H9 (cell line): ENCODE results near the gene GNB1L. TPM values are rescaled to one million over a fixed set of nuclear protein-coding genes. Genes with fewer than 3 reads are reported as not detected.

ENCODE experiments used
- DNase-seq: peaks from one replicate; pipeline ENCODE4 v3.0.0-alpha.2; 2017
- H2AFZ ChIP-seq: one replicate; pipeline ENCODE4 v1.6.1; 2013; ENCODE audit warnings: mild to moderate bottlenecking, low read length, control low read depth, moderate library complexity
- H2AK5ac ChIP-seq: 2 replicates; pipeline ENCODE4 v1.6.1; 2013; ENCODE audit warnings: low read length, control low read depth, mixed read lengths; ENCODE audit not compliant: insufficient read length
- H2BK120ac ChIP-seq: one replicate; pipeline ENCODE4 v1.6.1; 2013; ENCODE audit warnings: low read depth, mild to moderate bottlenecking, low read length, control low read depth, inconsistent platforms; ENCODE audit not compliant: poor library complexity, severe bottlenecking
- H2BK12ac ChIP-seq: 2 replicates; pipeline ENCODE4 v1.6.1; 2013; ENCODE audit warnings: low read length, control low read depth, mixed read lengths, low read depth; ENCODE audit not compliant: insufficient read length
- H2BK15ac ChIP-seq: 2 replicates; pipeline ENCODE4 v1.6.1; 2013; ENCODE audit warnings: low read depth, low read length, control low read depth
- H2BK20ac ChIP-seq: one replicate; pipeline ENCODE4 v1.6.1; 2013; ENCODE audit warnings: low read depth, mild to moderate bottlenecking, low read length, control low read depth, inconsistent platforms; ENCODE audit not compliant: poor library complexity, severe bottlenecking
- H2BK5ac ChIP-seq: 2 replicates; pipeline ENCODE4 v1.6.1; 2013; ENCODE audit warnings: low read length, control low read depth, mixed read lengths; ENCODE audit not compliant: insufficient read length
- H3K14ac ChIP-seq: 2 replicates; pipeline ENCODE4 v1.6.1; 2013; ENCODE audit warnings: low read length, control low read depth; ENCODE audit not compliant: insufficient read depth
- H3K18ac ChIP-seq: 2 replicates; pipeline ENCODE4 v1.6.1; 2013; ENCODE audit warnings: low read depth, mild to moderate bottlenecking, mixed read lengths, low read length, control low read depth; ENCODE audit not compliant: insufficient read length
- H3K23ac ChIP-seq: 2 replicates; pipeline ENCODE4 v1.6.1; 2013; ENCODE audit warnings: low read length, control low read depth, mixed read lengths, low read depth; ENCODE audit not compliant: insufficient read length
- H3K23me2 ChIP-seq: 2 replicates; pipeline ENCODE4 v1.6.1; 2013; ENCODE audit warnings: low read depth, mild to moderate bottlenecking, mixed read lengths, low read length, control low read depth; ENCODE audit not compliant: insufficient read length, poor library complexity, severe bottlenecking
- H3K27ac ChIP-seq: 2 replicates; pipeline ENCODE4 v1.5.1; 2013; ENCODE audit warnings: low read length, control low read depth, mixed read lengths, low read depth; ENCODE audit not compliant: insufficient read length
- H3K27me3 ChIP-seq: 2 replicates; pipeline ENCODE4 v1.6.1; 2013; ENCODE audit warnings: low read length, control low read depth, inconsistent platforms; ENCODE audit not compliant: insufficient read depth
- H3K4ac ChIP-seq: 2 replicates; pipeline ENCODE4 v1.6.1; 2013; ENCODE audit warnings: low read depth, mild to moderate bottlenecking, control low read depth, inconsistent platforms, low read length, moderate library complexity
- H3K4me1 ChIP-seq: 2 replicates; pipeline ENCODE4 v1.6.1; 2013; ENCODE audit warnings: low read length, control low read depth, inconsistent platforms; ENCODE audit not compliant: insufficient read depth
- H3K4me2 ChIP-seq: 2 replicates; pipeline ENCODE4 v1.6.1; 2013; ENCODE audit warnings: low read length, control low read depth, mixed read lengths; ENCODE audit not compliant: insufficient read length, insufficient read depth
- H3K56ac ChIP-seq: 2 replicates; pipeline ENCODE4 v1.6.1; 2013; ENCODE audit warnings: low read depth, mild to moderate bottlenecking, mixed read lengths, low read length, control low read depth; ENCODE audit not compliant: insufficient read length
- H3K79me1 ChIP-seq: 2 replicates; pipeline ENCODE4 v1.6.1; 2013; ENCODE audit warnings: low read depth, mild to moderate bottlenecking, moderate library complexity, low read length, control low read depth, inconsistent platforms; ENCODE audit not compliant: insufficient read depth, poor library complexity, severe bottlenecking
- H3K79me2 ChIP-seq: 2 replicates; pipeline ENCODE4 v1.6.1; 2013; ENCODE audit warnings: low read length, control low read depth, inconsistent platforms; ENCODE audit not compliant: insufficient read depth
- H3K9ac ChIP-seq: 2 replicates; pipeline ENCODE4 v1.6.1; 2013; ENCODE audit warnings: low read length, control low read depth, mixed read lengths; ENCODE audit not compliant: insufficient read length; ENCODE audit errors: extremely low read depth
- H3K9me3 ChIP-seq: one replicate; pipeline ENCODE4 v1.6.1; 2013; ENCODE audit warnings: low read depth, low read length, inconsistent platforms; ENCODE audit not compliant: control insufficient read depth
- H3T11ph ChIP-seq: one replicate; pipeline ENCODE4 v1.6.1; 2013; ENCODE audit warnings: mild to moderate bottlenecking, low read length, control low read depth, inconsistent platforms
- H4K20me1 ChIP-seq: one replicate; pipeline ENCODE4 v1.6.1; 2013; ENCODE audit not compliant: control insufficient read depth, insufficient read length, insufficient read depth
- H4K5ac ChIP-seq: 2 replicates; pipeline ENCODE4 v1.6.1; 2013; ENCODE audit warnings: low read depth, mild to moderate bottlenecking, mixed read lengths, low read length, control low read depth; ENCODE audit not compliant: insufficient read length
- H4K8ac ChIP-seq: replicated peaks from 2 replicates; pipeline ENCODE4 v1.6.1; 2013; ENCODE audit warnings: low read length, control low read depth, mixed read lengths, low read depth; ENCODE audit not compliant: insufficient read length
- H4K91ac ChIP-seq: 2 replicates; pipeline ENCODE4 v1.6.1; 2013; ENCODE audit warnings: low read depth, mild to moderate bottlenecking, moderate library complexity, mixed read lengths, low read length, control low read depth; ENCODE audit not compliant: insufficient read length
- H3K27ac Mint-ChIP-seq, 3 experiments: 2 replicates in 2 of 3; 3 replicates in 1 of 3; pipeline ENCODE4 v1.8.0; 2020 to 2021; ENCODE audit warnings: mixed read lengths in 3 of 3, mild to moderate bottlenecking in 1 of 3, moderate library complexity in 1 of 3
- H3K27me3 Mint-ChIP-seq: 2 replicates; pipeline ENCODE4 v1.8.0; 2021; ENCODE audit warnings: low read depth, mild to moderate bottlenecking, moderate library complexity, mixed read lengths
- H3K36me3 Mint-ChIP-seq, 3 experiments: 2 replicates in 2 of 3; 3 replicates in 1 of 3; pipeline ENCODE4 v1.8.0; 2020 to 2021; ENCODE audit warnings: low read depth in 3 of 3, mixed read lengths in 3 of 3; ENCODE audit not compliant: insufficient read depth in 1 of 3
- H3K4me1 Mint-ChIP-seq, 2 experiments: 2 replicates each; pipeline ENCODE4 v1.8.0; 2020; ENCODE audit warnings: mixed read lengths in 2 of 2
- H3K4me3 Mint-ChIP-seq, 2 experiments: 2 replicates in 1 of 2; 3 replicates in 1 of 2; pipeline ENCODE4 v1.8.0; 2020 to 2021; ENCODE audit warnings: mild to moderate bottlenecking in 2 of 2, mixed read lengths in 2 of 2, moderate library complexity in 1 of 2
- H3K9me3 Mint-ChIP-seq, 2 experiments: 2 replicates in 1 of 2; 3 replicates in 1 of 2; pipeline ENCODE4 v1.8.0; 2020; ENCODE audit warnings: mild to moderate bottlenecking in 2 of 2, mixed read lengths in 2 of 2, moderate library complexity in 1 of 2
- WGBS: extraction: QIAGEN DNeasy Blood & Tissue Kit; methylation state at CpG from one replicate; pipeline ENCODE4 v1.1.7; 2013; ENCODE audit warnings: missing lambda C conversion rate, low lambda C conversion rate, mixed read lengths; ENCODE audit not compliant: insufficient read length; ENCODE audit errors: extremely low coverage; 5-methylcytosine and 5-hydroxymethylcytosine counted together
- total RNA-seq: library from RNA; stranded (reverse); gene quantifications from 2 replicates; pipeline ENCODE4 v1.2.1, GENCODE V29; 2021
- TF ChIP-seq, protein P1 (sequence below): fragments of 200-600 bp; sonication (generic); conservative IDR thresholded peaks from 3 replicates; pipeline ENCODE4 v1.8.0; 2021; ENCODE audit warnings: antibody characterized with exemption, mild to moderate bottlenecking

GNB1L gene
- total RNA-seq, 1 experiment from 2014 or later: 22.4 TPM

DNA sequence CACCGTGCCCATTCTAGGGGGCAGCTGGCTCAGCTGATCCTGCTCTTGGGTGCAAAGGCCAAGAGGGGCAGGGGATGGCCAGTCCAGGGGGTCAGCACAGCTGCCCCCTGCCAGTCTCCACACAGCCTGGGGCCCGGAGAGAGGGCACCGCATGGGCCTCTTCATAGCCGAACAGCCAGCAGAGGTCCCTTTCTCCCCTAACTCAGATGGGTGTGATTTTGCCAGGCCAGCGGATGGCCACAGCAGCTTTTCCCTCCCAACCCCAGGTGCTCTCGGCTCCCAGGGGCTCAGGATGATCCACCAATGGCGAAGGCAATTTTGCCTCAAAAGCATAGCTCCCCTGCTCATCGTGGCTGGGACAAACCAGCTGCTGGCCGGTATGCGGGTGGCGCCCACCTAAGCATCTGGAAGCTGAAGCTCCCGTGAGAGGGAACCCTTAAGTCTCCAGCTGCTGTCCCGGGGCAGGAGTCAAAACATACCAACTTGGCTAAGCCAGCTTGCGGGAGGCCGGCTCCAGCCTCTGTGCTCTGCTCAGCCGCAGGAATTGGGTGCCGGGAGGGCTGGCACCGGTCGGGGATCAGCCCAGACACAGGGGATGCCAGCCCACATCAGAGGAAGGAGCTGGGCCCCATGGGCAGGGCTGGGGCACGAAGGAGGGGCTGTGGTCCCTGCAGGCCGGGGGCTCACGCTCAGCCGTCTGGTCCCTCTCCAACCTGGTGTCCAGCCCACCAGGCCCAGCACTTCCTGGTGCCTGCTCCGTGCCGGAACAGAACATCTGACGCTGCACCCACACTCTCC, 30.5 kb upstream of the GNB1L start:
- H2BK20ac ChIP-seq: no peak overlapping the region
- H3K18ac ChIP-seq: no peak overlapping the region
- no peak overlapping the region for H3K4ac ChIP-seq
- no peak overlapping the region for H4K5ac ChIP-seq
- no CpG with 5 or more reads among the region's 26 CpGs for WGBS
- no peak overlapping the region for H2BK15ac ChIP-seq
- H3K9me3 Mint-ChIP-seq: no peaks in the 10 kb centered on the region
- TF ChIP-seq, protein P1, sequence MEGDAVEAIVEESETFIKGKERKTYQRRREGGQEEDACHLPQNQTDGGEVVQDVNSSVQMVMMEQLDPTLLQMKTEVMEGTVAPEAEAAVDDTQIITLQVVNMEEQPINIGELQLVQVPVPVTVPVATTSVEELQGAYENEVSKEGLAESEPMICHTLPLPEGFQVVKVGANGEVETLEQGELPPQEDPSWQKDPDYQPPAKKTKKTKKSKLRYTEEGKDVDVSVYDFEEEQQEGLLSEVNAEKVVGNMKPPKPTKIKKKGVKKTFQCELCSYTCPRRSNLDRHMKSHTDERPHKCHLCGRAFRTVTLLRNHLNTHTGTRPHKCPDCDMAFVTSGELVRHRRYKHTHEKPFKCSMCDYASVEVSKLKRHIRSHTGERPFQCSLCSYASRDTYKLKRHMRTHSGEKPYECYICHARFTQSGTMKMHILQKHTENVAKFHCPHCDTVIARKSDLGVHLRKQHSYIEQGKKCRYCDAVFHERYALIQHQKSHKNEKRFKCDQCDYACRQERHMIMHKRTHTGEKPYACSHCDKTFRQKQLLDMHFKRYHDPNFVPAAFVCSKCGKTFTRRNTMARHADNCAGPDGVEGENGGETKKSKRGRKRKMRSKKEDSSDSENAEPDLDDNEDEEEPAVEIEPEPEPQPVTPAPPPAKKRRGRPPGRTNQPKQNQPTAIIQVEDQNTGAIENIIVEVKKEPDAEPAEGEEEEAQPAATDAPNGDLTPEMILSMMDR: no peak
- H2BK12ac ChIP-seq: no peak overlapping the region
- H3K79me2 ChIP-seq: no peaks in the 10 kb centered on the region
- H3K4me1 ChIP-seq: peaks cover 2% of the 10 kb centered on the region; the same call in 1 of the 2 replicates
- no peaks in the 10 kb centered on the region; the same call in 1 of the 2 replicates for H3K27me3 Mint-ChIP-seq
- no peak overlapping the region for H2BK120ac ChIP-seq
- no peak overlapping the region for H2BK5ac ChIP-seq
- H3K23me2 ChIP-seq: no peaks in the 10 kb centered on the region
- H3T11ph ChIP-seq: no peak overlapping the region
- H3K79me1 ChIP-seq: no peaks in the 10 kb centered on the region
- no peak overlapping the region for H4K8ac ChIP-seq
- peak overlapping the region; percentile 24 for H4K91ac ChIP-seq
- H4K20me1 ChIP-seq: no peaks in the 10 kb centered on the region
- H3K9ac ChIP-seq: no peak overlapping the region
- peak overlapping the region in 2 of 3 experiments; percentile 10 to 93; a peak in 4 of 7 replicates for H3K27ac Mint-ChIP-seq
- H3K27me3 ChIP-seq: no peaks in the 10 kb centered on the region
- no peak overlapping the region for H3K14ac ChIP-seq
- H3K4me2 ChIP-seq: no peak overlapping the region
- H2AK5ac ChIP-seq: no peak overlapping the region
- H3K56ac ChIP-seq: no peak overlapping the region
- no peak overlapping the region for H3K27ac ChIP-seq
- H3K9me3 ChIP-seq: no peaks in the 10 kb centered on the region
- H2AFZ ChIP-seq: no peak overlapping the region
- no peaks in the 10 kb centered on the region for H3K36me3 Mint-ChIP-seq
- H3K4me1 Mint-ChIP-seq: peaks cover 24 to 26% of the 10 kb centered on the region in 2 experiments
- DNase-seq: no peak
- H3K23ac ChIP-seq: no peak overlapping the region
- H3K4me3 Mint-ChIP-seq: no peak overlapping the region
